T-cell (primary cell): ENCODE data around the gene DUSP28. TPM values are rescaled to one million over a fixed set of nuclear protein-coding genes. Genes with fewer than 3 reads are reported as not detected.
"Not testable (repeated sequence)": the region's sequence is repeated elsewhere in the genome, so short reads cannot be mapped to it uniquely, and the experiment has no call there.

Experiments used
- ATAC-seq, 4 experiments: fragments of 200-7000 bp in 3 of 4; fragments of 150-1000 bp in 1 of 4; cut with Tn5 transposase; replicated peaks in 1 of 4; 1 replicate in 3 of 4; 2 replicates in 1 of 4; pipeline ENCODE4 v1.10.0; 2021; ENCODE audit warnings: moderate library complexity in 3 of 4, mild to moderate bottlenecking in 2 of 4, moderate number of reproducible peaks in 1 of 4
- CTCF ChIA-PET, 2 donors: fragments of 300-600 bp; sonication (Branson Sonifier 250); formaldehyde crosslinking; loops; one replicate each; lab custom pipeline; 2022; ENCODE audit warnings: antibody characterized with exemption in 2 of 2; lab: Charles Lee
- POLR2A ChIA-PET, 2 donors: fragments of 300-600 bp; sonication (Branson Sonifier 250); formaldehyde crosslinking; loops; one replicate each; lab custom pipeline; 2022; ENCODE audit warnings: antibody characterized with exemption in 2 of 2; lab: Charles Lee
- DNase-seq, 35 experiments: peaks; one replicate each; pipeline versions ENCODE4 v3.0.0 to v3.0.0-alpha.2; 2013 to 2023
- H3K27ac ChIP-seq: one replicate; pipeline ENCODE4 v1.5.1; 2013; ENCODE audit warnings: low read length
- H3K27me3 ChIP-seq, 2 experiments: replicated peaks in 1 of 2; 1 replicate in 1 of 2; 2 replicates in 1 of 2; pipeline versions ENCODE4 v1.6.1 to v1.7.0; 2013; ENCODE audit warnings: low read length in 1 of 2, mixed read lengths in 1 of 2; ENCODE audit not compliant: control insufficient read depth in 2 of 2, insufficient read depth in 2 of 2; ENCODE audit errors: extremely low read depth in 1 of 2
- H3K36me3 ChIP-seq, 2 donors: 1 replicate in 1 of 2; 2 replicates in 1 of 2; pipeline versions ENCODE4 v1.6.1 to v1.7.0; 2013; ENCODE audit warnings: low read length in 1 of 2; ENCODE audit not compliant: control insufficient read depth in 2 of 2, insufficient read depth in 1 of 2; ENCODE audit errors: extremely low read depth in 1 of 2
- H3K4me1 ChIP-seq, 2 experiments: 1 replicate in 1 of 2; 2 replicates in 1 of 2; pipeline versions ENCODE4 v1.6.1 to v1.7.0; 2013; ENCODE audit warnings: low read length in 2 of 2, mixed read lengths in 1 of 2; ENCODE audit not compliant: insufficient read depth in 2 of 2, control insufficient read depth in 1 of 2; ENCODE audit errors: extremely low read depth in 1 of 2
- H3K4me3 ChIP-seq, 2 donors: 1 replicate in 1 of 2; 2 replicates in 1 of 2; pipeline versions ENCODE4 v1.5.1 to v1.7.0; 2013; ENCODE audit warnings: mild to moderate bottlenecking in 2 of 2, low read length in 1 of 2, moderate library complexity in 1 of 2; ENCODE audit not compliant: control insufficient read depth in 1 of 2; ENCODE audit errors: extremely low read depth in 1 of 2
- H3K9me3 ChIP-seq: 2 replicates; pipeline ENCODE4 v1.7.0; 2013
- H3K27ac Mint-ChIP-seq, 2 donors: one replicate each; pipeline ENCODE4 v1.8.0; 2020 to 2021; ENCODE audit warnings: mild to moderate bottlenecking in 2 of 2, mixed read lengths in 2 of 2
- H3K27me3 Mint-ChIP-seq, 2 donors: one replicate each; pipeline ENCODE4 v1.8.0; 2021 to 2022; ENCODE audit warnings: mixed read lengths in 2 of 2
- H3K36me3 Mint-ChIP-seq: one replicate; pipeline ENCODE4 v1.8.0; 2021; ENCODE audit warnings: mixed read lengths
- H3K4me1 Mint-ChIP-seq, 3 donors: one replicate each; pipeline ENCODE4 v1.8.0; 2020 to 2022; ENCODE audit warnings: mixed read lengths in 3 of 3, mild to moderate bottlenecking in 1 of 3
- H3K4me3 Mint-ChIP-seq, 3 donors: one replicate each; pipeline ENCODE4 v1.8.0; 2020 to 2022; ENCODE audit warnings: mild to moderate bottlenecking in 3 of 3, mixed read lengths in 3 of 3, moderate library complexity in 3 of 3
- H3K9me3 Mint-ChIP-seq, 3 donors: one replicate each; pipeline ENCODE4 v1.8.0; 2020 to 2022; ENCODE audit warnings: mixed read lengths in 3 of 3
- WGBS: methylation state at CpG from one replicate; pipeline ENCODE4 v1.1.5; 2013; ENCODE audit warnings: missing lambda C conversion rate; ENCODE audit not compliant: insufficient coverage; 5-methylcytosine and 5-hydroxymethylcytosine counted together
- total RNA-seq, 35 experiments: library from RNA in 6 of 35; stranded (reverse) in 6 of 35; fragments of 120-200 nt in 1 of 35; gene quantifications; one replicate each; pipeline versions ENCODE4 v1.2.1 to v1.2.4 and lab custom pipeline; 2013 to 2026

Gene DUSP28
- total RNA-seq, 5 donors from 2014 or later (not counting 1 experiment from before 2014, with no cell fraction given): 11.0 to 17.3 (median 15.4) TPM

- no peaks in the 10 kb centered on the region for H3K27me3 ChIP-seq
- no peak overlapping the region for H3K27ac ChIP-seq
- no peak overlapping the region for H3K4me3 Mint-ChIP-seq
- POLR2A ChIA-PET: no interaction called here
- peaks cover 2% of the 10 kb centered on the region for H3K9me3 ChIP-seq
- H3K4me1 ChIP-seq: no peaks in the 10 kb centered on the region
- peaks cover 85% of the 10 kb centered on the region for H3K36me3 Mint-ChIP-seq
- peaks cover 0 to 20% of the 10 kb centered on the region in 2 donors for H3K36me3 ChIP-seq
- DNase-seq: no peak
- no peak overlapping the region for H3K27ac Mint-ChIP-seq
- H3K27me3 Mint-ChIP-seq: no peaks in the 10 kb centered on the region
- ATAC-seq: no peak
- 97% methylated on average over 5 of the region's 7 CpGs for WGBS
- CTCF ChIA-PET: no interaction called here
- H3K4me1 Mint-ChIP-seq: no peaks in the 10 kb centered on the region
- H3K9me3 Mint-ChIP-seq: peaks cover 16 to 22% (median 20%) of the 10 kb centered on the region in 3 donors
- no peak overlapping the region for H3K4me3 ChIP-seq
Measured at GRCh38 chr2:240530181-240530580, 30.0 kb upstream of the DUSP28 start.

DNA sequence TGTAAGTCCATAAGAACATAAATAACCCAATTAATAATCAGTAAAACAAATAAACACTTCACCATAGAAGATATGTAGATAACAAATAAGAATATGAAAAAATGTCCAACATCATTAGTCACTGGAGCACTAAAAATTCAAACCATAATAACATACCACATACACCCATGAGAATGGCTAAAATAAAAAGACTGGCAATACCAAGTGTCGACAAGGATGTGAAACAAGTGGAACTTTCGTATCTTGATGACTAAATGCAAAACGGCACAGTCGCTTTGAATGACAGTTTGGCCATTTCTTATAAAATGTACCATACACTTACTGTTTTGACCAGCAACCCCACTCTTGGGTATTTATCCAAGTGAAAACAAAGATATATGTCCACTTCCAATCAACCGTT, 29.1 kb upstream of the DUSP28 start:
- H3K4me1 ChIP-seq: no peaks in the 10 kb centered on the region
- WGBS: 100% methylated on average over 2 of the region's 5 CpGs
- CTCF ChIA-PET: no interaction called here

GRCh38 chr2:240532031-240532775, 28.0 kb upstream of the DUSP28 start:
- peaks cover 79% of the 10 kb centered on the region for H3K36me3 Mint-ChIP-seq
- no peaks in the 10 kb centered on the region for H3K27me3 Mint-ChIP-seq
- Histone ChIP-seq H3K27me3 (no peaks in the 10 kb centered on the region), H3K36me3 (peaks cover 0 to 13% of the 10 kb centered on the region in 2 donors), H3K4me1 (no peaks in the 10 kb centered on the region), H3K27ac (no peak overlapping the region), H3K9me3 (peaks cover 2% of the 10 kb centered on the region), H3K4me3 (no peak overlapping the region)
- H3K4me1 Mint-ChIP-seq: peaks cover 4% of the 10 kb centered on the region in 3 donors
- no CpG with 5 or more reads among the region's 1 CpG for WGBS
- no peak overlapping the region for H3K27ac Mint-ChIP-seq
- CTCF ChIA-PET: no interaction called here
- ATAC-seq (no peak), DNase-seq (no peak)
- H3K4me3 Mint-ChIP-seq: no peak overlapping the region
- POLR2A ChIA-PET: no interaction called here
- H3K9me3 Mint-ChIP-seq: peaks cover 13 to 22% (median 20%) of the 10 kb centered on the region in 3 donors

More for the DNA sequence above, 29.1 kb upstream of the DUSP28 start:
- Histone ChIP-seq H3K36me3 (peaks cover 0 to 14% of the 10 kb centered on the region in 2 donors), H3K27ac (no peak overlapping the region), H3K27me3 (no peaks in the 10 kb centered on the region), H3K4me3 (no peak overlapping the region), H3K9me3 (peaks cover 2% of the 10 kb centered on the region)
- Mint-ChIP-seq H3K4me1 (peaks cover 0 to 3% (median 2%) of the 10 kb centered on the region in 3 donors), H3K4me3 (no peak overlapping the region), H3K9me3 (peaks cover 16 to 22% (median 20%) of the 10 kb centered on the region in 3 donors), H3K27me3 (no peaks in the 10 kb centered on the region), H3K27ac (no peak overlapping the region), H3K36me3 (peaks cover 87% of the 10 kb centered on the region)
- POLR2A ChIA-PET: no interaction called here
- no peak for ATAC-seq
- no peak for DNase-seq

- H3K36me3 ChIP-seq: peaks cover 0 to 29% of the 10 kb centered on the region in 2 donors
- POLR2A ChIA-PET: interaction anchor here in 1 of 2 donors (1.1 kb wide), 1 partner anchor 27 kb away, joined by 3 read pairs; no protein-coding TSS in a partner anchor
Measured at GRCh38 chr2:240538031-240538780, 22.0 kb upstream of the DUSP28 start.

GRCh38 chr2:240539101-240539500, 21.1 kb upstream of the DUSP28 start:
- over 99% methylated on average over 16 of the region's 17 CpGs for WGBS
- peaks cover 59% of the 10 kb centered on the region for H3K36me3 Mint-ChIP-seq
- H3K4me3 ChIP-seq, H3K9me3 Mint-ChIP-seq, ATAC-seq, H3K4me1 ChIP-seq, DNase-seq, H3K27ac ChIP-seq, H3K27me3 Mint-ChIP-seq, H3K4me3 Mint-ChIP-seq, H3K9me3 ChIP-seq, H3K27me3 ChIP-seq, H3K27ac Mint-ChIP-seq: not testable (repeated sequence)
- peaks cover 8 to 19% (median 19%) of the 10 kb centered on the region in 3 donors for H3K4me1 Mint-ChIP-seq
- ChIA-PET POLR2A (interaction anchor here in 1 of 2 donors (1.1 kb wide), 1 partner anchor 26 kb away, joined by 3 read pairs; no protein-coding TSS in a partner anchor), CTCF (interaction anchor here in 1 of 2 donors (0.6 kb wide), 1 partner anchor 25 kb away, joined by 3 read pairs; no protein-coding TSS in a partner anchor)
- peaks cover 0 to 29% of the 10 kb centered on the region in 2 donors for H3K36me3 ChIP-seq

More at GRCh38 chr2:240538031-240538780, 22.0 kb upstream of the DUSP28 start:
- CTCF ChIA-PET: no interaction called here
- DNase-seq (no peak), ATAC-seq (no peak)
- Histone ChIP-seq H3K9me3 (no peaks in the 10 kb centered on the region), H3K27me3 (no peaks in the 10 kb centered on the region), H3K4me1 (no peaks in the 10 kb centered on the region), H3K27ac (no peak overlapping the region), H3K4me3 (no peak overlapping the region)
- 98% methylated on average over 23 of the region's 43 CpGs for WGBS
- no peak overlapping the region for H3K4me3 Mint-ChIP-seq
- no peaks in the 10 kb centered on the region for H3K9me3 Mint-ChIP-seq
- H3K27ac Mint-ChIP-seq: no peak overlapping the region
- H3K27me3 Mint-ChIP-seq: no peaks in the 10 kb centered on the region
- H3K4me1 Mint-ChIP-seq: peaks cover 8 to 19% (median 18%) of the 10 kb centered on the region in 3 donors
- peaks cover 63% of the 10 kb centered on the region for H3K36me3 Mint-ChIP-seq

DNA sequence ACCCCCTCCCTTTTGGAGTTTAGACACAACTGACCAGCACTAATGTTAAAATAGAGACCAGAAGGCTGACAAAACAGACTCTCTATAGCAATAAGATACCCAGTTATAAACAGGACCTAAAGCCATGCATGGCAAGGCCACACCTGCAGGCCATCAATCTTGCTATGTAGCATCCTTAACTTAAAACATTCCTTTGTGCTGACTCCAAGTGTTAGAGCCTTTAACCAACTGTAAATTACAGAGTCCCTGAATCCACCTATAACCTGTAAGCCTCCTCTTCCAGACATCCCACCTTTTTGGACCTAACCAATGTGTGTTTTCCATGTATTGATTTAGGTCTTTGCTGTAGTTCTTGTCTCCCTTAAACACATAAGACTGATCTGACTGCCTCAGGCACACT, 20.3 kb upstream of the DUSP28 start:
- H3K4me1 Mint-ChIP-seq: peaks cover 11 to 22% (median 19%) of the 10 kb centered on the region in 3 donors
- Histone ChIP-seq H3K27ac (no peak overlapping the region), H3K36me3 (peaks cover 0 to 27% of the 10 kb centered on the region in 2 donors), H3K4me1 (no peaks in the 10 kb centered on the region), H3K27me3 (no peaks in the 10 kb centered on the region), H3K4me3 (no peak overlapping the region), H3K9me3 (no peaks in the 10 kb centered on the region)
- no peaks in the 10 kb centered on the region for H3K27me3 Mint-ChIP-seq
- DNase-seq (no peak), ATAC-seq (no peak)
- no peak overlapping the region for H3K27ac Mint-ChIP-seq
- ChIA-PET CTCF (no interaction called here), POLR2A (no interaction called here)
- H3K4me3 Mint-ChIP-seq: no peak overlapping the region
- H3K9me3 Mint-ChIP-seq: no peaks in the 10 kb centered on the region
- peaks cover 56% of the 10 kb centered on the region for H3K36me3 Mint-ChIP-seq
